CD14-positive monocyte (primary cell): ENCODE data around the gene POLL. TPM values are rescaled to one million over a fixed set of nuclear protein-coding genes. Genes with fewer than 3 reads are reported as not detected.

ENCODE experiments used
- DNase-seq, 3 donors: peaks; one replicate each; pipeline ENCODE4 v3.0.0-alpha.2; 2011 to 2022
- H2AFZ ChIP-seq: 2 replicates; pipeline ENCODE4 v1.6.0; 2012; ENCODE audit warnings: mild to moderate bottlenecking, low read depth, low read length, inconsistent platforms; ENCODE audit not compliant: insufficient read depth, poor library complexity, severe bottlenecking
- H3K27ac ChIP-seq, 2 donors: 1 replicate in 1 of 2; 2 replicates in 1 of 2; pipeline ENCODE4 v1.5.1; 2012 to 2013; ENCODE audit warnings: low read length in 2 of 2, control low read depth in 1 of 2, inconsistent platforms in 1 of 2, low read depth in 1 of 2, mild to moderate bottlenecking in 1 of 2
- H3K27me3 ChIP-seq, 2 donors: one replicate each; pipeline versions ENCODE4 v1.6.0 to v1.6.1; 2011 to 2013; ENCODE audit warnings: low read length in 2 of 2; ENCODE audit not compliant: control insufficient read depth in 2 of 2, insufficient read depth in 2 of 2
- H3K36me3 ChIP-seq, 2 donors: replicated peaks in 1 of 2; 1 replicate in 1 of 2; 2 replicates in 1 of 2; pipeline versions ENCODE4 v1.5.1 to v1.6.1; 2012 to 2013; ENCODE audit warnings: low read length in 2 of 2, control low read depth in 1 of 2, inconsistent platforms in 1 of 2, mild to moderate bottlenecking in 1 of 2; ENCODE audit not compliant: insufficient read depth in 2 of 2, control insufficient read depth in 1 of 2
- H3K4me1 ChIP-seq, 2 donors: 1 replicate in 1 of 2; 2 replicates in 1 of 2; pipeline versions ENCODE4 v1.5.1 to v1.6.1; 2012 to 2013; ENCODE audit warnings: low read length in 2 of 2, control low read depth in 1 of 2, inconsistent platforms in 1 of 2, mild to moderate bottlenecking in 1 of 2, moderate library complexity in 1 of 2; ENCODE audit not compliant: insufficient read depth in 2 of 2, control insufficient read depth in 1 of 2
- H3K4me2 ChIP-seq: replicated peaks from 2 replicates; pipeline ENCODE3; 2012; ENCODE audit warnings: low read length, moderate library complexity, mild to moderate bottlenecking; ENCODE audit not compliant: poor library complexity, severe bottlenecking; ENCODE audit errors: extremely low read depth
- H3K4me3 ChIP-seq, 3 experiments: fragments of 200-600 bp in 1 of 3; sonication (generic) in 1 of 3; replicated peaks in 1 of 3; 1 replicate in 2 of 3; 2 replicates in 1 of 3; pipeline ENCODE4 v1.5.1; 2011 to 2013; ENCODE audit warnings: low read length in 3 of 3, mild to moderate bottlenecking in 3 of 3, control low read depth in 2 of 3, low read depth in 2 of 3, inconsistent platforms in 1 of 3, moderate library complexity in 1 of 3
- H3K79me2 ChIP-seq: 2 replicates; pipeline ENCODE4 v1.6.0; 2012; ENCODE audit warnings: mild to moderate bottlenecking, control low read depth, inconsistent platforms, low read length, moderate library complexity; ENCODE audit not compliant: insufficient read depth
- H3K9ac ChIP-seq: 2 replicates; pipeline ENCODE4 v1.6.0; 2017; ENCODE audit warnings: low read length, mild to moderate bottlenecking; ENCODE audit not compliant: insufficient read depth, poor library complexity, severe bottlenecking
- H3K9me3 ChIP-seq, 2 donors: replicated peaks in 1 of 2; 1 replicate in 1 of 2; 2 replicates in 1 of 2; pipeline versions ENCODE4 v1.5.1 to v1.6.1; 2012 to 2013; ENCODE audit warnings: low read length in 2 of 2, control low read depth in 1 of 2; ENCODE audit not compliant: control insufficient read depth in 1 of 2, insufficient read depth in 1 of 2
- H4K20me1 ChIP-seq: 2 replicates; pipeline ENCODE4 v1.6.0; 2012; ENCODE audit warnings: mild to moderate bottlenecking, low read length, control low read depth, moderate library complexity; ENCODE audit not compliant: insufficient read depth
- H3K27ac Mint-ChIP-seq, 7 donors: one replicate each; pipeline ENCODE4 v1.8.0; 2020; ENCODE audit warnings: mild to moderate bottlenecking in 7 of 7, mixed read lengths in 7 of 7, moderate library complexity in 6 of 7, inconsistent platforms in 2 of 7
- H3K27me3 Mint-ChIP-seq, 3 donors: one replicate each; pipeline ENCODE4 v1.8.0; 2021 to 2022; ENCODE audit warnings: low read depth in 3 of 3, mild to moderate bottlenecking in 3 of 3, mixed read lengths in 3 of 3, moderate library complexity in 3 of 3, inconsistent platforms in 1 of 3
- H3K36me3 Mint-ChIP-seq, 2 donors: one replicate each; pipeline ENCODE4 v1.8.0; 2020; ENCODE audit warnings: mixed read lengths in 2 of 2, inconsistent platforms in 1 of 2, mild to moderate bottlenecking in 1 of 2
- H3K4me1 Mint-ChIP-seq: one replicate; pipeline ENCODE4 v1.8.0; 2020; ENCODE audit warnings: mild to moderate bottlenecking, mixed read lengths
- H3K4me3 Mint-ChIP-seq, 2 donors: one replicate each; pipeline ENCODE4 v1.8.0; 2020; ENCODE audit warnings: mild to moderate bottlenecking in 2 of 2, mixed read lengths in 2 of 2, moderate library complexity in 1 of 2
- H3K9me3 Mint-ChIP-seq, 7 donors: one replicate each; pipeline ENCODE4 v1.8.0; 2020 to 2022; ENCODE audit warnings: mixed read lengths in 7 of 7, mild to moderate bottlenecking in 6 of 7, moderate library complexity in 6 of 7, inconsistent platforms in 2 of 7
- WGBS: methylation state at CpG from one replicate; pipeline ENCODE4 v1.1.5; 2013; ENCODE audit warnings: missing lambda C conversion rate; ENCODE audit not compliant: insufficient coverage; 5-methylcytosine and 5-hydroxymethylcytosine counted together
- intact Hi-C, 2 donors: fragments of 100-400 bp; cut with micrococcal nuclease; formaldehyde crosslinking; loops; one replicate each; pipeline versions ENCODE4 v1.15.0 to v1.15.1; 2023
- polyA plus RNA-seq, 3 donors: library from polyadenylated mRNA; depleted of rRNA in 1 of 3; unstranded in 2 of 3; stranded (reverse) in 1 of 3; fragments of 300-500 nt in 2 of 3; fragments of >200 nt in 1 of 3; fragmentation: Illumina TruSeq in 2 of 3; gene quantifications; 1 replicate in 2 of 3; 2 replicates in 1 of 3; pipeline ENCODE4 v1.2.3, GENCODE V29; 2012 to 2021
- TF ChIP-seq, protein P1 (sequence below): fragments of 200-600 bp; IDR thresholded peaks from one replicate; pipeline ENCODE4 v1.8.0; 2022; ENCODE audit warnings: antibody characterized with exemption, mild to moderate bottlenecking

The POLL gene
- polyA plus RNA-seq, 3 donors, result 9.9 to 37.0 (median 10.6) TPM

DNA sequence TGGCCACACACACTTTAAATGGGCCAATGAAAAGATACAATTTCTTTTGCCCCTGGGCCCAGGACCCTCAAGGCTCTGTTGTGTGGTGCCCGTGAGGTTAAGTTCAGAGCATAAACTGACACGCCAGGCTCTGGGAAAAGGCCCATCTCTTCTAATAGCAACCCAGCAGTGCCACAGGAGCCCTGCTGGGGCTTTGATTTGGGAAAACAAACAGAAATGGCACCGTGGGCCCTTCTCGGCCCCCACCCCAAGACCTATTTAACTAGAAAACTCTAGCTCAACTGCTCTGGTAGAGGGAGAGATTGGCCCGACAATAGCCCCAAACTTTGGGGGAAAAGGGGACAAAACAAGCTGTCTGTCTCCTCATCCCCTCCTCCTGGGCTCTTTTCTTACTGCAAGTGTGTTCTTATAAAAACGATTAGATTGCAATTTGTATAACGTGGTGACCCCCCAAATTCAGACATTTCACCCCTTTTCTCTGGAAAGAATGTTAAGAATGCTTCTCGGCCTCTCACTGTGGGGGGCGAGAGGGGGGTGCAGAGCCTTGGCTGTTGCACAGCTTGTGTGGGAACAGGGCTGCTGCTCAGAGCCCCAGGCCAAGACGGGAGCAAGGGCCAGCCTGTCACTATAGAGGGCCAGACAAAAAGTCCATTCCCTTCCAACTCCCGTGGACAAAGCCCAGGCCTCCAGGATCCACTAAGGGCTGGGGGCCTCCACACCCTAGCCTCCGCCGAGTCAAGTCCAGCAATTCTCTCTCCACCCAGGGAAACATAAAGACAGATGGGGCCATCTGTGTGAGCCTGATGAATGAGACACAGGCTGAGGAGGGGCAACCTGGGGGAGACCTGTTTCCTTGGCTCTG, 26.8 kb upstream of the POLL start:
- no peaks in the 10 kb centered on the region for H3K9me3 Mint-ChIP-seq
- DNase-seq, result no peak
- H3K4me3 ChIP-seq, result no peak overlapping the region
- H3K27ac Mint-ChIP-seq, result peak overlapping the region in 1 of 7 donors; percentile 55
- peaks cover 26 to 27% of the 10 kb centered on the region in 2 donors for H3K4me1 ChIP-seq
- peaks cover 0 to 3% (median 1%) of the 10 kb centered on the region in 3 donors for H3K27me3 Mint-ChIP-seq
- no peaks in the 10 kb centered on the region for H3K27me3 ChIP-seq
- peaks cover 26 to 74% of the 10 kb centered on the region in 2 donors for H3K36me3 ChIP-seq
- H3K9me3 ChIP-seq, result no peaks in the 10 kb centered on the region
- TF ChIP-seq, protein P1, sequence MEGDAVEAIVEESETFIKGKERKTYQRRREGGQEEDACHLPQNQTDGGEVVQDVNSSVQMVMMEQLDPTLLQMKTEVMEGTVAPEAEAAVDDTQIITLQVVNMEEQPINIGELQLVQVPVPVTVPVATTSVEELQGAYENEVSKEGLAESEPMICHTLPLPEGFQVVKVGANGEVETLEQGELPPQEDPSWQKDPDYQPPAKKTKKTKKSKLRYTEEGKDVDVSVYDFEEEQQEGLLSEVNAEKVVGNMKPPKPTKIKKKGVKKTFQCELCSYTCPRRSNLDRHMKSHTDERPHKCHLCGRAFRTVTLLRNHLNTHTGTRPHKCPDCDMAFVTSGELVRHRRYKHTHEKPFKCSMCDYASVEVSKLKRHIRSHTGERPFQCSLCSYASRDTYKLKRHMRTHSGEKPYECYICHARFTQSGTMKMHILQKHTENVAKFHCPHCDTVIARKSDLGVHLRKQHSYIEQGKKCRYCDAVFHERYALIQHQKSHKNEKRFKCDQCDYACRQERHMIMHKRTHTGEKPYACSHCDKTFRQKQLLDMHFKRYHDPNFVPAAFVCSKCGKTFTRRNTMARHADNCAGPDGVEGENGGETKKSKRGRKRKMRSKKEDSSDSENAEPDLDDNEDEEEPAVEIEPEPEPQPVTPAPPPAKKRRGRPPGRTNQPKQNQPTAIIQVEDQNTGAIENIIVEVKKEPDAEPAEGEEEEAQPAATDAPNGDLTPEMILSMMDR, result no peak
- H3K4me2 ChIP-seq, result no peak overlapping the region
- H3K9ac ChIP-seq, result no peak overlapping the region
- intact Hi-C loops, result no loop called here
- no peak overlapping the region for H3K27ac ChIP-seq
- peaks cover 38% of the 10 kb centered on the region for H3K4me1 Mint-ChIP-seq
- H2AFZ ChIP-seq, result no peak overlapping the region
- H4K20me1 ChIP-seq, result peaks cover 27% of the 10 kb centered on the region
- H3K4me3 Mint-ChIP-seq, result no peak overlapping the region
- peaks cover 44 to 63% of the 10 kb centered on the region in 2 donors for H3K36me3 Mint-ChIP-seq
- WGBS, result 96% methylated on average over 4 of the region's 13 CpGs
- no peaks in the 10 kb centered on the region for H3K79me2 ChIP-seq

DNA sequence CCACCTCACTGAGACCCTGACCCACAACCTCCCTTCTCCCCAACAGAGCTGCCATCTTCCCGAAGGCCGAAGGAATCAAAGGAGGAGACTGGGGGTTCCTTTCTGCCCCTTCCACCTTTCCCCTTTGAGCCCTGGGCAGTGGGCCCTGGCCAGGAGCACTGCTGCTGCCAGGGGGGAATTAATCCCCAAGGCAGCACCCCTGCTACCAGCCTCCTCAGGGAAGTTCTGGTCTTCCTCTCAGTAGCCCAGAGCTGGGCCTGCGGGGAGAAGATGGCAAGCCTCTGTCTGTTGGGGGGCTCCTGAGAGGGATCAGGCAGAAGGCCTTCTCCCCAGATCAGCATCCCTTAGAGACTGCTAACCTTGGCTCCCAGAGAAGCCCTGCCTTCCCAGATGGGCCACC, 25.6 kb upstream of the POLL start:
- TF ChIP-seq, protein P1, result no peak
- Histone ChIP-seq H3K27me3 (no peaks in the 10 kb centered on the region), H3K27ac (no peak overlapping the region), H3K4me2 (no peak overlapping the region), H3K79me2 (no peaks in the 10 kb centered on the region), H3K9me3 (no peaks in the 10 kb centered on the region), H3K36me3 (peaks cover 38 to 83% of the 10 kb centered on the region in 2 donors), H4K20me1 (peaks cover 22% of the 10 kb centered on the region), H2AFZ (no peak overlapping the region), H3K9ac (no peak overlapping the region), H3K4me3 (no peak overlapping the region), H3K4me1 (peaks cover 17 to 21% of the 10 kb centered on the region in 2 donors)
- DNase-seq, result no peak
- H3K4me3 Mint-ChIP-seq, result no peak overlapping the region
- WGBS, result 93% methylated on average over 2 of the region's 3 CpGs
- peaks cover 0 to 3% (median 0%) of the 10 kb centered on the region in 3 donors for H3K27me3 Mint-ChIP-seq
- intact Hi-C loops, result no loop called here
- H3K9me3 Mint-ChIP-seq, result no peaks in the 10 kb centered on the region
- no peak overlapping the region for H3K27ac Mint-ChIP-seq
- H3K4me1 Mint-ChIP-seq, result peaks cover 27% of the 10 kb centered on the region
- H3K36me3 Mint-ChIP-seq, result peaks cover 53 to 64% of the 10 kb centered on the region in 2 donors
